Uterine smooth muscle cell (primary cell): ENCODE data around the gene RBBP6. TPM values are rescaled to one million over a fixed set of nuclear protein-coding genes. Genes with fewer than 3 reads are reported as not detected.

ENCODE experiments used
- total RNA-seq: library from RNA; depleted of rRNA; stranded (reverse); fragments of >200 nt; gene quantifications from 2 replicates; pipeline ENCODE4 v1.2.3, GENCODE V29; 2014

Gene RBBP6, protein sequence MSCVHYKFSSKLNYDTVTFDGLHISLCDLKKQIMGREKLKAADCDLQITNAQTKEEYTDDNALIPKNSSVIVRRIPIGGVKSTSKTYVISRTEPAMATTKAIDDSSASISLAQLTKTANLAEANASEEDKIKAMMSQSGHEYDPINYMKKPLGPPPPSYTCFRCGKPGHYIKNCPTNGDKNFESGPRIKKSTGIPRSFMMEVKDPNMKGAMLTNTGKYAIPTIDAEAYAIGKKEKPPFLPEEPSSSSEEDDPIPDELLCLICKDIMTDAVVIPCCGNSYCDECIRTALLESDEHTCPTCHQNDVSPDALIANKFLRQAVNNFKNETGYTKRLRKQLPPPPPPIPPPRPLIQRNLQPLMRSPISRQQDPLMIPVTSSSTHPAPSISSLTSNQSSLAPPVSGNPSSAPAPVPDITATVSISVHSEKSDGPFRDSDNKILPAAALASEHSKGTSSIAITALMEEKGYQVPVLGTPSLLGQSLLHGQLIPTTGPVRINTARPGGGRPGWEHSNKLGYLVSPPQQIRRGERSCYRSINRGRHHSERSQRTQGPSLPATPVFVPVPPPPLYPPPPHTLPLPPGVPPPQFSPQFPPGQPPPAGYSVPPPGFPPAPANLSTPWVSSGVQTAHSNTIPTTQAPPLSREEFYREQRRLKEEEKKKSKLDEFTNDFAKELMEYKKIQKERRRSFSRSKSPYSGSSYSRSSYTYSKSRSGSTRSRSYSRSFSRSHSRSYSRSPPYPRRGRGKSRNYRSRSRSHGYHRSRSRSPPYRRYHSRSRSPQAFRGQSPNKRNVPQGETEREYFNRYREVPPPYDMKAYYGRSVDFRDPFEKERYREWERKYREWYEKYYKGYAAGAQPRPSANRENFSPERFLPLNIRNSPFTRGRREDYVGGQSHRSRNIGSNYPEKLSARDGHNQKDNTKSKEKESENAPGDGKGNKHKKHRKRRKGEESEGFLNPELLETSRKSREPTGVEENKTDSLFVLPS (N-terminal part only)
- 20.5 and 21.1 TPM in 2 replicates for total RNA-seq

DNA sequence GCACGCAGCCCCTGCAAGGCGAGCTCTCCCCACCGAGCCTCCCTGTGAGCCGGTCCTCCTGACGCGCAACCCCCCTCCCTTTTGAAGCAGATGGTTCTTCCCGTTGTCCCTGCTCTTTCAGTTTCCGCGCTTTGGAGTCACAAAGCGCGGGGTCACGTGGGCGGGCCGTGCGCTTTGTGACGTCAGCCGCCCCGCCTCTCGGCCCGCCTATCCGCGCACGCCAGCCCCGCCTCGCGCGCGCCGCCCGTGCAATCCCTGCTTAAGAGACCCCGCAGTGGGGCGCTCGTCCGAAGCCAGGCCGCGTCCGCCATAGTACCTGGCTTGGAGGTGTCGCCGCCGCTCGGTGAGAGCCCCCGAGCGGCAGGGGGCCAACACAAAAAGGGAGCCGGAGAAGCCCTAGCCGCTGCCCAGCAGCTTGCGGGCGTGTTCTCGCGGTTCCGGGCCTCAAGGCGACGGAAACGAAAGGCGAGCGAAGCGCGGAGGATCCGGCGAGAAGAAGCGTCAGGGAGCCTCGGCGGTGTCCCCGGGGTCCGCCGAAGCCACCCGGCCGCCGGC lies at the start of gene RBBP6:
Gene RBBP6 (plus strand): TSS at position 272 of the 555 bp plus-strand sequence. CDS start 1,061 bp downstream, outside the sequence.

Other genes with a start within 250 kb of the RBBP6 start
- gene TNRC6A, start 190.1 kb downstream of the RBBP6 start, total RNA-seq: 32.7 and 36.9 TPM in 2 replicates